Measurements from ENCODE around the gene CD63.

DNA sequence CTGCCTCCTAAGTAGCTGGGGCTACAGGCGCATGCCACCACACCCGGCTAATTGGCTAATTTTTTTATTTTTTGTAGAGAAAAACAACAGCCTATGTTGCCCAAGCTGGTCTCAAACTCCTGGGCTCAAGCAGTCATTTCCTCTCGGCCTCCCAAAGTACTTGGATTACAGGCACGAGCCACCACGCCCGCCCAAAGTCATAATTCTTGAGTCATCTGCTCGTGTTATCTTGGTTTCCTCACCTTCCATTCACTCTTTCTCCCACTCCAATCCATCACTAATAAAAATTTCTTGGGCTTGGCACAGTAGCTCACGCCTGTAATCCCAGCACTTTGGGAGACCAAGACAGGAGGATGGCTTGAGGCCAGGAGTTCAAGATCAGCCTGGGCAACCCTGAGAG lies 53.1 kb downstream of the CD63 start:
- TF ChIP-seq, protein P1, sequence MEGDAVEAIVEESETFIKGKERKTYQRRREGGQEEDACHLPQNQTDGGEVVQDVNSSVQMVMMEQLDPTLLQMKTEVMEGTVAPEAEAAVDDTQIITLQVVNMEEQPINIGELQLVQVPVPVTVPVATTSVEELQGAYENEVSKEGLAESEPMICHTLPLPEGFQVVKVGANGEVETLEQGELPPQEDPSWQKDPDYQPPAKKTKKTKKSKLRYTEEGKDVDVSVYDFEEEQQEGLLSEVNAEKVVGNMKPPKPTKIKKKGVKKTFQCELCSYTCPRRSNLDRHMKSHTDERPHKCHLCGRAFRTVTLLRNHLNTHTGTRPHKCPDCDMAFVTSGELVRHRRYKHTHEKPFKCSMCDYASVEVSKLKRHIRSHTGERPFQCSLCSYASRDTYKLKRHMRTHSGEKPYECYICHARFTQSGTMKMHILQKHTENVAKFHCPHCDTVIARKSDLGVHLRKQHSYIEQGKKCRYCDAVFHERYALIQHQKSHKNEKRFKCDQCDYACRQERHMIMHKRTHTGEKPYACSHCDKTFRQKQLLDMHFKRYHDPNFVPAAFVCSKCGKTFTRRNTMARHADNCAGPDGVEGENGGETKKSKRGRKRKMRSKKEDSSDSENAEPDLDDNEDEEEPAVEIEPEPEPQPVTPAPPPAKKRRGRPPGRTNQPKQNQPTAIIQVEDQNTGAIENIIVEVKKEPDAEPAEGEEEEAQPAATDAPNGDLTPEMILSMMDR (conservative IDR thresholded peaks at IDR 0.05; ENCODE audit: low read depth, low read length): no peak
- TF ChIP-seq EZH2 (IDR thresholded peaks at IDR 0.05; ENCODE audit: borderline replicate concordance, low read depth, low read length, poor library complexity, severe bottlenecking): no peak
